ENCODE results near the gene STAT1.

The STAT1 gene

DNA sequence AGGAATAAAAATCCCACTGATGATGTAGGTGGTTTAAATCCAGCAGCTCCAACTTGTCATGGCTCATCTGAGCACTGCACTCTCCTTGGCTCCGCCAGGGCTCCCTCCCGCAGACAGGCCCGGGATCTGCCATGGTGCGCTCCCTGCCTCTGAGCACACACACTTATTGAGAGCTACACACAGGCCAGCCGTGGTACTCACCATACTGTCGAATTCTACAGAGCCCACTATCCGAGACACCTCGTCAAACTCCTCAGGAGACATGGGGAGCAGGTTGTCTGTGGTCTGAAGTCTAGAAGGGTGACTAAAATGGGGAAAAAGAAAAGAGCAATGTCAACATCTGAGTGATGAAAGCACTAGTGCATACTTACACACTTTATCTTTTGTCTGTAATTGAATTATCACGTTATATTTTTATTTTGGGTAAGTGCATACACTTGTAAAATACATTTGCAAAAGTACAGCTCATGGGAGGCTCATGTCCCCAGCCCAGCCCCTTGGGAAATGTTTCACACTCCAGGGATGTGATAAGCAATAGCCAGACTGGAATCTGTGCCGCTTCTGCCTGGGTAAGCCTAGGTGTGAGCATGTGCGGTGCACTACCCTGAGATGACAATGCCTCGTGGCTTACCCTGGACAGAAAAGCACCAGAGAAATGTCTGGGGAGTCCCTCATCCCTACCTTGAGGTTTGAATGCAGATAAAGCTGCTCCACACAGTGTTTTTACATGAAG, 39.2 kb downstream of the STAT1 start:
- H3K4me3 ChIP-seq (replicated peaks; ENCODE audit: low read depth, low read length), result no peak overlapping the region
- TF ChIP-seq, protein P1, sequence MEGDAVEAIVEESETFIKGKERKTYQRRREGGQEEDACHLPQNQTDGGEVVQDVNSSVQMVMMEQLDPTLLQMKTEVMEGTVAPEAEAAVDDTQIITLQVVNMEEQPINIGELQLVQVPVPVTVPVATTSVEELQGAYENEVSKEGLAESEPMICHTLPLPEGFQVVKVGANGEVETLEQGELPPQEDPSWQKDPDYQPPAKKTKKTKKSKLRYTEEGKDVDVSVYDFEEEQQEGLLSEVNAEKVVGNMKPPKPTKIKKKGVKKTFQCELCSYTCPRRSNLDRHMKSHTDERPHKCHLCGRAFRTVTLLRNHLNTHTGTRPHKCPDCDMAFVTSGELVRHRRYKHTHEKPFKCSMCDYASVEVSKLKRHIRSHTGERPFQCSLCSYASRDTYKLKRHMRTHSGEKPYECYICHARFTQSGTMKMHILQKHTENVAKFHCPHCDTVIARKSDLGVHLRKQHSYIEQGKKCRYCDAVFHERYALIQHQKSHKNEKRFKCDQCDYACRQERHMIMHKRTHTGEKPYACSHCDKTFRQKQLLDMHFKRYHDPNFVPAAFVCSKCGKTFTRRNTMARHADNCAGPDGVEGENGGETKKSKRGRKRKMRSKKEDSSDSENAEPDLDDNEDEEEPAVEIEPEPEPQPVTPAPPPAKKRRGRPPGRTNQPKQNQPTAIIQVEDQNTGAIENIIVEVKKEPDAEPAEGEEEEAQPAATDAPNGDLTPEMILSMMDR (IDR thresholded peaks at IDR 0.05; ENCODE audit: low read depth, low read length, missing control alignments), result no peak
- no peak for DNase-seq (ENCODE audit: extremely low read depth, low read depth)

DNA sequence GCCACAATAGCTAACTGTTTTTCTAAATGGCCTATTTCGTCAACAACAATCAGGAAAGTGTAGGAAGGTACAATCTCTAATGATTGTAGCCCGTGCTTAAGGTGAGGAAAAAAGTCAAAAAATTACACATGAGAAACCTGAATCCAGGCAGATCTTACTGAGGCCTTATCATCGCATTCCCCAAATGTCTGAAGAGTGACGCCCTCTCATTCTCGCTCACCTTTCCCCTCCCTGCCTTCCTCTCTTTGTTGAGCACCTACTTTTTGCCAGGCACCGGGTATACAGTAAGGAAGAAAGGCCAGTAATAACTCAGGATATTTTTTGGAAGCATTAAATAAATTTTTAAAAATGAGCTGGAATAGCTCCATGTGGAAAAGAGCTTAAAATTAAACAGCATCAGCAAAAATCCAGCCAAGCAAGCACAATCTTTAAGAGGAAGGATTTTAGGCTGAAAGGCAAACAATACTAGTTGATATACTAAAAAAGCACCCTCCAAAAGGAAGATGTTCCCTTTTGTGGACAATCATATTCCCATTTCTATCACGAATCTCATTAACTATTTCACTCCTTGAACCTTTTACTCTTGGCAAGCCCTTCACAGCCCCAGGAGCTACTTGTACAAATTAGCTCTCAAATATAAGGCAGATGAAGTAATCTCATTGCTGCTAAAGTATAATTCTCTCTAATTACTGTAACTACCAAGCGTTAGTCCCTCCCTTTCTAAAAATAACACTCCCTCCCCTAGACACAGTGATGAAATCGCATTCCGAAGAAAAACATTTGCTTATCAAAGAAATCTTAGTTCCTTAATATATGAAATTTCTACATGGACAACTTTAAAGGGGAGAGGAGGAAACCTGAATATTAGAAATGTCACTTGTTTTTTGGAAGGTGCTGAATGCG, 40.0 kb downstream of the STAT1 start:
- DNase-seq (ENCODE audit: extremely low read depth, low read depth), result no peak
- no peak overlapping the region for H3K4me3 ChIP-seq (replicated peaks; ENCODE audit: low read depth, low read length)
- TF ChIP-seq, protein P1 (IDR thresholded peaks at IDR 0.05; ENCODE audit: low read depth, low read length, missing control alignments), result no peak

GRCh38 chr2:190973262-190973661, 40.7 kb downstream of the STAT1 start:
- no peak overlapping the region for H3K4me3 ChIP-seq (replicated peaks; ENCODE audit: low read depth, low read length)
- TF ChIP-seq, protein P1 (IDR thresholded peaks at IDR 0.05; ENCODE audit: low read depth, low read length, missing control alignments), result no peak
- DNase-seq (ENCODE audit: extremely low read depth, low read depth), result no peak

GRCh38 chr2:190972846-190973245, 41.1 kb downstream of the STAT1 start:
- no peak overlapping the region for H3K4me3 ChIP-seq (replicated peaks; ENCODE audit: low read depth, low read length)
- no peak for DNase-seq (ENCODE audit: extremely low read depth, low read depth)
- TF ChIP-seq, protein P1 (IDR thresholded peaks at IDR 0.05; ENCODE audit: low read depth, low read length, missing control alignments), result no peak

- no peak for DNase-seq (ENCODE audit: extremely low read depth, low read depth)
- H3K4me3 ChIP-seq (replicated peaks; ENCODE audit: low read depth, low read length), result no peak overlapping the region
- TF ChIP-seq, protein P1 (IDR thresholded peaks at IDR 0.05; ENCODE audit: low read depth, low read length, missing control alignments), result no peak
Measured at GRCh38 chr2:190972213-190972612, 41.8 kb downstream of the STAT1 start.

GRCh38 chr2:190970873-190971506, 43.0 kb downstream of the STAT1 start:
- no peak overlapping the region for H3K4me3 ChIP-seq (replicated peaks; ENCODE audit: low read depth, low read length)
- DNase-seq (ENCODE audit: extremely low read depth, low read depth), result no peak
- TF ChIP-seq, protein P1 (IDR thresholded peaks at IDR 0.05; ENCODE audit: low read depth, low read length, missing control alignments), result no peak

All from HFF-Myc (cell line).